NCI-H2171 treated with DMSO at 0.1 percent for 48 hours (cell line): ENCODE data around the gene CXCL12.

Experiments
- DNase-seq: peaks from one replicate; lab custom pipeline; 2025; lab: John Stamatoyannopoulos, UW

CXCL12 gene

GRCh38 chr10:44399659-44400451 lies 15.0 kb upstream of the CXCL12 start:
- no peak for DNase-seq

DNA sequence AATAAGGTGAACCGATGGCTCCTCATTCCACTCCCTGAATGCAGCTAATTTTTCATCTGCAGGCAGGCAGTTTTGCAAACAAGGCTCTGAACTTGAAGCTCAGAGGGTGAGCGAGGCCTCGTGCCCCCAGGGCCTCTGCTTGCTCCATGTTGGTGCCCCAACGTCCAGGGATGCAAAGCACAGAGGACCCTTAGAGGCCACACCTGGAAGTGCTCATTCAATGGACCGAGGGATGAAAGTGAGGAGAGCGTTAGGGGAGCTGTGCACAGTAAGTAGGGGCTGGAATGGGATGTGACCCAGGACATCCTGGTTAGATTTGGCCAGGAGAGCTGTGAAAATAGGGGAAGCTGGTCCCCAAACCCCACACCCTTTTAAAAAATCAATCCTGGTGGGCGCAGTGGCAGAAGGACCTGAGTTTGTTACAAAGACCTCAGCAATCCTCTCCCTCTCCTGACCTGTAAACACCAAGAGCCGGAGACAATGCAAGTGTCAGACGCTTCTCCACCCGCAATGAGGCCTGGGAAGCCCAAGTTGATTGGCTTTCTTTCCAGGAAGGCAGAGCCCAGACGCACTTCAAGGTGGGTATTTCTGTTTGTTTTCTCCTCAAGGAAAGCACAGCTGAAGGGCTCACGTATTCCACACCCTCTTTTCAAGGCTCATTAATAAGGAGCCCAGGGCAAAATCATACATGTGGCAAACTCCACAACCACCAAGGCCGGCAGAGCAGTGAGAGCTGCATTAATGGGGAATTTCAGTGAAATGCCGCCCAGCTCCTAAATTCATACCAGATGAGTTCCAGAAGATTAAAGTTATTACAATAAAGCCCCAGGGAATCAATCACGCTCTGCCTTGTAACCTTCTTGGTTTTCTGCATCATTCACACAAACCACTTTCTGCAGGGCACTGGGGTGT lies 14.1 kb upstream of the CXCL12 start:
- no peak for DNase-seq

DNA sequence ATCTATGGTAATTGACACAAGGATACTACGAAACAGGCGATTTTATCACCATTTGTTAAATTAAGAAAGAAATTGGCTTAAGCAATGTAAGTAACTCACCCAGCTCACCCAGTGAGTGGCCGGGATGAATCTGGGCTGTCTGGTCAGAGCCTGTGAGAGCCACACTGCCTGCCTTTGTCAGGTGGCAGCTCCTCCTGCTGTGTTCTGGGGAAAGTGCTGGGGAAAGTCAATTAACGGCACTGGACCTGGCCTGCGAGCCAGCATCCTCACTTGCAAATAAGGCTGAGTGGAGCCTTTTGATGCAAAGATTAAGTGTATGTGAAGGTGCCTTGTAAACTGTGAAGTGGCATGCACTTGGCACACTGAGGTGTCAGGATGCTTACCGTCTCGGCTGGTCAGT lies 13.4 kb upstream of the CXCL12 start:
- no peak for DNase-seq

DNA sequence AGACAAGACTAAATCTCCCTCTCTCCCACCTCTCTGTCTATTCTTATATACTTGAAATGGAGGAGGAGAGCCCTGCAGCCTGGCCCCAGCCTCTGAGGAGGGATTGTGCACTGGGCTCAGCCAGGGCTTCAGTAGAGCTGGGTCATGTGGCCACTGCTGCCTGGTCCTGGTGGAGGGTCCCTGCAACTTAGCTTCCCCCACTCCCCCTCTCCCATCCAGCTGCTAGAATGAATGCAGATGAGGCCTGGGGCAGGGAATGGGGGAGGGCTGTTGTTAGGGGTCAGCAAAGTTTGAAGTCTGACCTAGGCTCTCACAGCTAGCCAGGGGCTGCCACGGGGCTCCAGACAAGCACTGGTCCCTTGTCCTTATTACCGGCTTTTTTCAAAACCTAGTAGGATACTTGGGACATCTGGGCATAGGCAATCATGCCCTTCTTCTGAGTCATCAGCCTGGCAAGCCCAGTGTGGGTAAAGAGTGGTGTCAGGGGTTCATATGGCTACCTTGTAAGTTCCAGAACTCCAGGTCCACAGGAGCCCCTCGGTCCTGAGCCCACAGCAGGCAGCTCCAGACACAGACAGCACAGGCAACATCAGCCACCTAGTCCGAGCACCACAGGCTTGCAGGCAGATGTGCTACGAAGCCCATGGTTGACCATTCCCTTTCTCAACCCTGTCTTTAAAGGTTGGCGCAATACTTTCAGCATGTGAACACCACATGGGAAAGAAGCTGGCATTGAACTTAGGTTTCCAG lies 12.8 kb upstream of the CXCL12 start:
- DNase-seq = no peak

- DNase-seq = no peak
These were observed 11.8 kb upstream of the CXCL12 start for GRCh38 chr10:44396671-44397191.

DNA sequence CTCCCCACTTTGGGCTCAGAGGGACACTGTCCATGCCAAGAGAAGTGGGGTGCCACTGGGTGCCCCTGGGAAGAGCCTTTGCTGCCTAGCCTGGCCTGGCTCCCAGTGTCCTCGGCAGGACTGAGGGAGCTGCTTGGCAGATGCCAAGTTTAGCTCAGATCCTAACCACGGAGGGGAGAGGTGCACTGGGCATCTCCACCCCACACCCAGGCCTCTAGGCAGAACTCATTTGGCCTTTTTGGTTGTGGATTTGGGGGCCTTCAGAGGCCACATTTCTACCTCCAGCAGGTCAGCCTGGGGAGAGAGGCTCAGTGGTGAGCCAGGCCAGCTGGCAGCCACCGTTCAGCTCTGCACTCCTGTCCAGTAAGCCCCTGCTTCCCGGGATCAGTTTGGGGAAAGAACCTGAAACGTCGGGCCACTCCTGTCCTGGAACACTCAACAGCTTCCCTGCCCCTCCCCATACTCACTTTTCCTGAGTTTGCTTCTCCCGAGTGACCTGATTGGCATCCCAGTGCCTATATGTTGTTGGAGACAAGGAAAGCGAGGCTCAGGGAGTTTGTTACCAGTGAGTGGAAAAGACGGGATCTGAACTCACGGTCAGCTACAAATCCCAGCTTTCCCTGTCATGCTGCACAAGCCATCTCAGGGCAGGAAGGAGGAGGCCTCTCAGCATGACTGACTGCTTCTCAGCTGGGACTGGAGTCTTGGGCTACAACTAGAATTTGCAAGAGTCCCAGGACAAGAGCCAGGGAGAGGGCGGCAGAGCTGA lies 11.2 kb upstream of the CXCL12 start:
- DNase-seq = no peak

- DNase-seq = peak; percentile 90
These were observed 10.5 kb upstream of the CXCL12 start for GRCh38 chr10:44395396-44395795.

- no peak for DNase-seq
These were observed 9.9 kb upstream of the CXCL12 start for GRCh38 chr10:44394696-44395381.

GRCh38 chr10:44393834-44394547 lies 9.1 kb upstream of the CXCL12 start:
- DNase-seq = no peak

- no peak for DNase-seq
These were observed 8.2 kb upstream of the CXCL12 start for GRCh38 chr10:44393051-44393630.

DNA sequence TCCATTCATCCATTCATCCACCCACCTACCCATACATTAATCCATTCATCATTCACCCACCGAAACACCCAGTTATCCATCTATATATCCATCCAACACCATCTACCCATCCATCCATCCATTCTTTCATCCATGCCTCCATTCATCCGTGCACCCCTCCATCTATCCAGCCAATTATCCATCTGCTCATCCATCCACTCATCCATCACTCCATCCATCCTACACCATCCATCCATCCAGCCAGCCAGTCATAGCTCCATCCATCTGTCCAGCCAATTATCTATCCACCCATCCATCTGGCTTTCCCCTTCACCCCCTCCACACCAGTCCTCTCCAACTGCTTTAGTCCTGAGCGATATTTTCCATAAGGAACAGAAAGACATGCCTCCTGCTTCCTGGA lies 7.5 kb upstream of the CXCL12 start:
- no peak for DNase-seq

DNA sequence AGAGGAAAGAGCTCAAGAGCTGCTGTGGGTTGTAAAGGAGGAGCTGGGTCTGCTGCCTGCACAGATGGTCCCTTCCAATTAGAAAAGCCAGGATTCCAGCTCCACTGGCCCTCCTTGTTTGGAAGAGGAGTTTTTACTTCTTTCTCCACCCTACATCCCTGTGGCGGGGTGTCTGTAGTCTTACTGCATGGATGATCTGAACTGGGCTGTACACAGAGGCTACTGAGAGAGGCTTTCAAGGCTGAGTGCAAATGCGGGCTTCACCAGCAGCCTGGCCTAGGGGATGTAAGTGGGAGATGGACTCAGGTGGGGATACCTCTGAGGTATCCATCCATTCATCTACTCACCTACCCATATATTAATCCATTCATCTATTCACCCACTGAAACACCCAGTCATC lies 7.1 kb upstream of the CXCL12 start:
- DNase-seq = no peak

GRCh38 chr10:44390585-44391072 lies 5.7 kb upstream of the CXCL12 start:
- no peak for DNase-seq

DNA sequence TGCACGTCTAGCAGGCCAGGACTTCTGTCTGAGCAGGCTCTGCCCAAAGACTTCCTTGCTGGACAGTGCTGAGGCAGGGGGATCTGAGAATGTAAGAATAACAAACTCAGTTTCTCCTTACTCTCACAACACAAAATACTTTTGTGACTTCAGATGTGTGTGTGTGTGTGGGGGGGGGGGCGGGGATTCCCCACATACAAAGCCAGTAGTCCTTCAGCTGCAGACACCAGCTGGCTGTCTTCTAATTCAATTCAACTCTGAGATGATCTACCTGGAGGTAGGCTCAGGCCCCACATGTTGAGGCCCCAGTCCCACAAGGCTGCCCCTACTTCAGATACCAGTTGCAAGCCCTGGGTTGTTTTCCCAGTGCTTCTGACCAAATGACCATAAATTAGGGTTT lies 4.7 kb upstream of the CXCL12 start:
- DNase-seq = no peak

- no peak for DNase-seq
These were observed 4.3 kb upstream of the CXCL12 start for GRCh38 chr10:44389150-44389549.

- peak; percentile 12 for DNase-seq
These were observed 3.7 kb upstream of the CXCL12 start for GRCh38 chr10:44388641-44389040.

DNA sequence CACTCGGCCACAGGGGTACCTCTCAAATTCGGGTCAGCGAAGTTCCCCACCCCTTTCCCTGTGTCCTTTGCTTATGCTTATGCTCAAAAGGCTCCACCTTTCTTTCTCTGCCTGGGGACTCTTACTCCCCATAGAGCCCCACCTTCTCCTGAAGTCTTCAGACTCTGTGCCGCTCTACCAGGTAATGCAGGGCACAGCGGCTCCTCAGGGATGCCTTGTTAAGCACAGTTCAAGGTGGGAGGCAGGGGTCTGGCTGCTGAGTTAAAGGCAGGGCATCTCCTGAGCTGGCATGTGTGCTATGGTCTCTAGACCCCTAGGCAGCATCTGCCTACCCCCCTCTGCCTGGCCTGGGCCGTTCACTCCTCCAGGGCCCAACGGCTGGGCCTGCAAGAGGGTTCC lies 3.0 kb upstream of the CXCL12 start:
- DNase-seq = no peak

DNA sequence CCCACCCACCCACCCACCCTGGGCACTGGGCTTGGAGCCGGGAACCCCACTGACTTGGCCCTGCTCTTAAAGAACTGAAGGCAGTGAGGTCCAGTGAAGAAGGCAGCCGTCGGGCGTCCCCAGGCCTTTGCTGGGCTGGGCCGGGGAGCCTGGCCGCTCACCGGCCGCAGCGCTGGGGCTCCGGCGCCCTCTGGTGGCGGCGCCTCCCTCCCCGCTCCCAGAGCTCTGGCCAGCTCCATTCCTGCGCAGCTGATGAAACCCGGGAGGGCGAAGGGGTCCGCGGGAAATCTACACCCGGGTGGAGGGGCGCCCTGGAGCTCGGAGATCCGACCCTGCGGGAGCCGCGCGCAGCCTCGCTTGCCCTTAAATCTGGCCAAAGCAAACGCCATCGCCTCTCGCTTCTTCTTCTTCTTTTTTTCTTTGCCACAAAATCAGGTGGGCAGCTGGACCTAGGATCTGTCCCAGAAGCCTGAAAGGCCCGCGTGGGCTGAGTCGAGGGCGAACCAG lies 1.7 kb upstream of the CXCL12 start:
- peak; percentile 19 for DNase-seq

- DNase-seq = peak; percentile 23
These were observed 972 bp upstream of the CXCL12 start for GRCh38 chr10:44385696-44386441.
